Muscle of leg (tissue), 11 donors: Measurements from ENCODE around the gene FHIT. TPM values are rescaled to one million over a fixed set of nuclear protein-coding genes. Genes with fewer than 3 reads are reported as not detected.

Source experiments
- DNase-seq: peaks from one replicate; pipeline ENCODE4 v3.0.0; 2013
- H3K27ac ChIP-seq: one replicate; pipeline ENCODE4 v1.5.1; 2013; ENCODE audit warnings: mild to moderate bottlenecking, low read length, control low read depth
- H3K27me3 ChIP-seq: one replicate; pipeline ENCODE4 v1.6.1; 2013; ENCODE audit warnings: low read length; ENCODE audit not compliant: control insufficient read depth, insufficient read depth
- H3K36me3 ChIP-seq: one replicate; pipeline ENCODE4 v1.6.1; 2013; ENCODE audit warnings: low read length; ENCODE audit not compliant: control insufficient read depth, insufficient read depth
- H3K4me1 ChIP-seq: one replicate; pipeline ENCODE4 v1.6.1; 2013; ENCODE audit warnings: low read length; ENCODE audit not compliant: control insufficient read depth, insufficient read depth
- H3K4me3 ChIP-seq: one replicate; pipeline ENCODE4 v1.5.1; 2013; ENCODE audit warnings: low read length, control low read depth
- H3K9me3 ChIP-seq: replicated peaks from 2 replicates; pipeline ENCODE4 v1.6.1; 2013; ENCODE audit warnings: low read depth, low read length; ENCODE audit not compliant: control insufficient read depth
- WGBS: methylation state at CpG from one replicate; pipeline ENCODE4 v1.1.5; 2013; ENCODE audit warnings: missing lambda C conversion rate; ENCODE audit not compliant: insufficient coverage; 5-methylcytosine and 5-hydroxymethylcytosine counted together
- polyA plus RNA-seq, 8 donors: library from polyadenylated mRNA; unstranded; fragments of 120-200 nt; gene quantifications; one replicate each; pipeline versions ENCODE4 v1.2.1 to v1.2.3, GENCODE V29; 2013; ENCODE audit warnings: inconsistent platforms in 1 of 8, low replicate concordance in 1 of 8; ENCODE audit not compliant: insufficient read length in 8 of 8, insufficient read depth in 1 of 8
- total RNA-seq: library from RNA; stranded (reverse); fragments of 120-200 nt; gene quantifications from one replicate; pipeline ENCODE4 v1.2.4, GENCODE V29; 2013

Gene FHIT
- total and polyA plus RNA-seq, 9 donors: 4.1 to 8.0 (median 5.3) TPM

DNA sequence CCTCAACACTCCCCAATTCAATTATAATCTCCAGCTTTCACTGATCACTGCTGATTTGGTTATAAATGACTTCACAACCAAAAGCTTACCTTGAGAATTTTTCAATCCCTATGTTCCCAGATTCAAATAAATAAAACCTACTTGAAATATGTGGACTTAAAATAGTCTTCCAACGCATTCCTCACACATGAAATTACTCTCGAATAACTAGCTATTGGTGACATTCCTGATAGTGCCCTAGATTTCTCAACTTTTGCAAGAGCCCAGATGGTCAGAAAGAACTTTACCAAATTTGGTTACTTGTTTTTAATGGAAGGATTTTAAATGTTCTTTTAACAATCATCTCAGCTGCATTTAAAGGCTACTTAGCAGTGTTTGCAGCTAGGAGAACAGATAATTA is 605.5 kb downstream of the FHIT start:
- Histone ChIP-seq H3K4me3 (no peak overlapping the region), H3K27me3 (no peaks in the 10 kb centered on the region), H3K9me3 (no peaks in the 10 kb centered on the region), H3K4me1 (no peaks in the 10 kb centered on the region), H3K27ac (no peak overlapping the region), H3K36me3 (no peaks in the 10 kb centered on the region)
- no CpG with 5 or more reads among the region's 2 CpGs for WGBS
- no peak for DNase-seq

DNA sequence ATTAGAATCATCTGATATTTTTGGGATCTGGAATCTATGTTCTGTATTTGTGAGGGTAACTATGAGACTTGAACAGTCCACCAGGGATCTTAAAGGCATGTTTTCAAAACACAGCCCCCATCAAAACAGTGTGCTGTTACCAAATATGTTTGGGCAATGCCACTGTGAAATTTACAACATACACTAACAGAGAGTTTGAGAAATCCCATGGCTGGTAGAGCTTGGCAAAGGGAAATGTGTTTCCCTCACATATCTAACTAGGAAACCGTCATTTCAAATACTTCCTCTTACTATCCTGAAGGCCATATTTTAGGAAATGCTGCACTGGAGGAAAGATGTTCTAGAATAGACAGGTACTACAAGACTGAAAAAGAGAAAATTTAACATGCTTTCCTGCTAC is 607.4 kb downstream of the FHIT start:
- Histone ChIP-seq H3K36me3 (no peaks in the 10 kb centered on the region), H3K27ac (no peak overlapping the region), H3K9me3 (no peaks in the 10 kb centered on the region), H3K4me1 (no peaks in the 10 kb centered on the region), H3K27me3 (no peaks in the 10 kb centered on the region), H3K4me3 (no peak overlapping the region)
- no CpG with 5 or more reads among the region's 1 CpG for WGBS
- DNase-seq: no peak

GRCh38 chr3:60641354-60641753 is 609.9 kb downstream of the FHIT start:
- H3K27ac ChIP-seq: no peak overlapping the region

DNA sequence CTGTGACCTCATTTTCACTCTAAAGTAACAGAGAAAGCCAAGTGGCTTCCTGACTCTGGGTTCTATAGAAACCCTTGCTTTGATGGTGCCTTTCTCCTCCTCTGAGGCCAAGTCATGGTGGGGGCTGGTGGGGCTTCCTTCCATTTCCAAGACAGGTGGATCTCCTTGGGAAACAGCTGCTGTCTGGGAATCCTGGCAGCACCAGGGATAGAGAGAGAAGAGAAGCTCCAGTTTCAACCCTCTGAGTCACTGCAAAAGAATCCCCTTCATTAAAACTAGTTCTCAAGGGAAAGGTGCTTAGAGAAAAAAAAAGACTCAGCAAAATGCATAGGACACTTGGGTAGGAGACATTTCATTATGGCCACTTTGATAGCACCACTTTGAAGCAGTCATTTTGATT is 614.4 kb downstream of the FHIT start:
- no peaks in the 10 kb centered on the region for H3K27me3 ChIP-seq
- peak; percentile 64 for DNase-seq
- no peaks in the 10 kb centered on the region for H3K36me3 ChIP-seq
- H3K27ac ChIP-seq: no peak overlapping the region
- peaks cover 6% of the 10 kb centered on the region for H3K4me1 ChIP-seq
- H3K4me3 ChIP-seq: no peak overlapping the region
- H3K9me3 ChIP-seq: no peaks in the 10 kb centered on the region

More at GRCh38 chr3:60641354-60641753, 609.9 kb downstream of the FHIT start:
- Histone ChIP-seq H3K36me3 (no peaks in the 10 kb centered on the region), H3K27me3 (no peaks in the 10 kb centered on the region), H3K4me1 (peaks cover 2% of the 10 kb centered on the region), H3K9me3 (no peaks in the 10 kb centered on the region), H3K4me3 (no peak overlapping the region)
- 86% methylated on average over 1 of the region's 2 CpGs for WGBS
- DNase-seq: no peak

DNA sequence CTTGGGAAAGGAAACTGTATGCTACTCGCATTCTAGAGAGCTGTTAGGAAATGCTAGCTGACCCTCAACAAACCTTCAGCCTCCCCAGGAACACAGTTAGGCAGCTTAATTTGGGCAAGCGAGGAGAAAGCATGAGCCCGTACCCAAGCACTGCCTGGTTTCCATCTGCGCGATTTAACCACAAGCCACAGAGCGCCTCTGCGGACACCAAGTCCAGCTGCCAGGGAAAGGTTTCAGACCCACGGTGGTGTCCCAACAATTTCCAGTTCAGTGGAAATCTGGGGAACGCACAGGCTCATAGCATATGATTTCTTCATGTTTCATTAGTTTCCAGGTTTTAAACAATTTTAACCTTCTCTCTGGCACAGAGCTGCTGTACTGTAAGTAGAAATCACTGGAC is 617.6 kb downstream of the FHIT start:
- no peak for DNase-seq

GRCh38 chr3:60631509-60631908 is 619.7 kb downstream of the FHIT start:
- no peak for DNase-seq
- H3K9me3 ChIP-seq: no peaks in the 10 kb centered on the region
- H3K27me3 ChIP-seq: no peaks in the 10 kb centered on the region
- no peak overlapping the region for H3K27ac ChIP-seq
- 89% methylated on average over 4 of the region's 8 CpGs for WGBS
- no peaks in the 10 kb centered on the region for H3K36me3 ChIP-seq
- peaks cover 5% of the 10 kb centered on the region for H3K4me1 ChIP-seq
- H3K4me3 ChIP-seq: no peak overlapping the region

More for the DNA sequence above, 617.6 kb downstream of the FHIT start:
- Histone ChIP-seq H3K27ac (no peak overlapping the region), H3K4me1 (peaks cover 6% of the 10 kb centered on the region), H3K9me3 (no peaks in the 10 kb centered on the region), H3K4me3 (no peak overlapping the region), H3K36me3 (no peaks in the 10 kb centered on the region), H3K27me3 (no peaks in the 10 kb centered on the region)
- WGBS: 98% methylated on average over 7 of the region's 9 CpGs

DNA sequence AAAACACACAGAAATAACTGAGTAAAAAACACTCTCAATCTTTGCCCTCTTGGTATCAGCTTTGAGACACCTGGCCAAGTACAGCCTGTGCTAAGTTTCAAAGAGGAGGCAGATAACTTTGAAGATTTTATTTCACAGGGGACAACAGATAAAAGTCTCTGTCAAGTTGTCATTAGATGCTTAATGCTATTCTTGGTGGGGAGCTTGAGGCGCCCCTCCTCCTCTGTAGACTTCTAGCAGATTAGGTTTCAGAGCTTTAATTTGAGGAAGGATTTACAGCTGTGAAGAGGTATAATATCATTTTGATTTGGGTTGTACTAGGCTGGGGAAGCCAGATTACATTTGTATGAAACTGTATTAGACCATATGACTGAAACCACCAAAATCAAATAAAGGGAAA is 620.3 kb downstream of the FHIT start:
- H3K4me1 ChIP-seq: peaks cover 4% of the 10 kb centered on the region
- no peaks in the 10 kb centered on the region for H3K36me3 ChIP-seq
- H3K9me3 ChIP-seq: no peaks in the 10 kb centered on the region
- H3K4me3 ChIP-seq: no peak overlapping the region
- WGBS: no CpG with 5 or more reads among the region's 1 CpG
- H3K27me3 ChIP-seq: no peaks in the 10 kb centered on the region
- H3K27ac ChIP-seq: no peak overlapping the region
- DNase-seq: no peak

GRCh38 chr3:60629816-60630215 is 621.4 kb downstream of the FHIT start:
- DNase-seq: no peak
- Histone ChIP-seq H3K4me3 (no peak overlapping the region), H3K27ac (no peak overlapping the region), H3K36me3 (no peaks in the 10 kb centered on the region), H3K4me1 (no peaks in the 10 kb centered on the region), H3K9me3 (no peaks in the 10 kb centered on the region), H3K27me3 (no peaks in the 10 kb centered on the region)
- WGBS: no CpG with 5 or more reads among the region's 2 CpGs

DNA sequence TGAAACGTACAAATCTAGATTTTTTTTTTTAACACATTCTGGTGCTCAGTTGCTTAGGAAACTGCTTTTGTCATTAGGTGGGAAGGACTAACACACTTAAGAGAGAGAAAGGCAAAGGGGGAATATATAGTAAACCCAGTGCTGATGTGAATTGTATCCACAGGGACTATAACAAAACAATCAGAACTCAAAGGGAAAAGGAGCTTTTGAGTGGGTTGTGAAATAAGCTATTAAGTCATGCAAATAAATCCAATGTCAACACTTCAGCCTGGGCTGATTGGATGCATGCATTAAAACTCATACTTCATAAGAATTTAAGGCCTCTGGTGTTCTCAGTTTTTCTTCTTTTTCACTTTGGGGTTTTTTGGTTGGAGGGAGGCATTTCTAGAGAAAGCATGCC is 628.9 kb downstream of the FHIT start:
- no peaks in the 10 kb centered on the region for H3K27me3 ChIP-seq
- H3K36me3 ChIP-seq: no peaks in the 10 kb centered on the region
- H3K9me3 ChIP-seq: no peaks in the 10 kb centered on the region
- H3K4me3 ChIP-seq: no peak overlapping the region
- H3K27ac ChIP-seq: no peak overlapping the region
- DNase-seq: no peak
- no CpG with 5 or more reads among the region's 1 CpG for WGBS
- no peaks in the 10 kb centered on the region for H3K4me1 ChIP-seq

DNA sequence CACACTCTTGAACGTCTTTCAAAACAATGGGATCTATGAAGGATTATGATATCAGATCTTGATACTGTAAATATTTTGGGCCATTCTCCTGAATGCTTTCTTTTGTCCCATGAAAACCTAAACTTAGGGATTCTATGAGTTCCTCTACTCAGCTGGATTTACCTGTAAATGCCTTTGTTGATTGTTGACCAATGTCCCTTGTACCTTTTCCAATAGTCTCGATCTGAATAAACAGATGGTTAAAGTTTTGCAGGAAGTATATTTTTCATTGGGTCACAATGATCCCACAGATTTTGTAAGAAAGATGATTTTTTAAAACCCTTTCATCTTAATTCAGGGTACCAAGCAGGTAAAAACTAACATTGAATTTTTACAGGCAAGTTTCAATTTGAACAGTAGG is 634.1 kb downstream of the FHIT start:
- DNase-seq: no peak
- WGBS: no CpG with 5 or more reads among the region's 2 CpGs
- no peak overlapping the region for H3K4me3 ChIP-seq
- H3K36me3 ChIP-seq: no peaks in the 10 kb centered on the region
- no peaks in the 10 kb centered on the region for H3K27me3 ChIP-seq
- no peak overlapping the region for H3K27ac ChIP-seq
- no peaks in the 10 kb centered on the region for H3K9me3 ChIP-seq
- H3K4me1 ChIP-seq: no peaks in the 10 kb centered on the region

- peaks cover 2% of the 10 kb centered on the region for H3K4me1 ChIP-seq
- H3K9me3 ChIP-seq: no peaks in the 10 kb centered on the region
- WGBS: no CpG with 5 or more reads among the region's 1 CpG
- no peak overlapping the region for H3K4me3 ChIP-seq
- no peaks in the 10 kb centered on the region for H3K36me3 ChIP-seq
- no peak for DNase-seq
- H3K27me3 ChIP-seq: no peaks in the 10 kb centered on the region
- no peak overlapping the region for H3K27ac ChIP-seq
Measured at GRCh38 chr3:60613769-60614303, 637.4 kb downstream of the FHIT start.
